ENCODE results near the gene POLA1.

Gene POLA1

GRCh38 chrX:25034889-25035288, 341.2 kb downstream of the POLA1 start:
- no peak for DNase-seq

- DNase-seq: no peak
Measured at GRCh38 chrX:25039036-25039435, 345.3 kb downstream of the POLA1 start.

- DNase-seq: no peak
Measured at GRCh38 chrX:25043192-25043591, 349.5 kb downstream of the POLA1 start.
